ENCODE results near the gene IQGAP2.

GRCh38 chr5:76449606-76450005 is 46.5 kb downstream of the IQGAP2 start:
- TF ChIP-seq CTCF (conservative IDR thresholded peaks at IDR 0.05; ENCODE audit: low read depth, low read length) (no peak), EZH2 (IDR thresholded peaks at IDR 0.05; ENCODE audit: low read length, unreplicated experiment) (no peak)

Data from PC-3 (cell line).